K562 (cell line): ENCODE measurements around the gene COL4A2. TPM values are rescaled to one million over a fixed set of nuclear protein-coding genes. Genes with fewer than 3 reads are reported as not detected.

Experiments
- BRF1 ChIP-seq: IDR thresholded peaks from 3 replicates; pipeline ENCODE4 v1.6.1; 2011; ENCODE audit warnings: borderline replicate concordance, mild to moderate bottlenecking; ENCODE audit not compliant: insufficient read length; ENCODE audit errors: extremely low read depth
- CBFA2T2 ChIP-seq: fragments of 450-650 bp; conservative IDR thresholded peaks from 2 replicates; pipeline ENCODE4 v1.6.1; 2017; ENCODE audit warnings: mild to moderate bottlenecking
- CREB1 ChIP-seq, 2 experiments: sonication (generic) in 1 of 2; formaldehyde crosslinking in 1 of 2; IDR thresholded peaks; 2 replicates each; pipeline versions ENCODE4 v1.6.1 to v1.8.0; 2012 to 2022; ENCODE audit warnings: inconsistent platforms in 1 of 2, mild to moderate bottlenecking in 1 of 2, missing genetic modification reagents in 1 of 2, moderate library complexity in 1 of 2
- JUND ChIP-seq, 2 experiments: IDR thresholded peaks; 2 replicates in 1 of 2; 3 replicates in 1 of 2; pipeline ENCODE4 v1.6.1; 2011; ENCODE audit warnings: borderline replicate concordance in 2 of 2, low read depth in 2 of 2, low read length in 2 of 2, improper control_type of control experiment in 1 of 2, missing biosample characterization in 1 of 2, missing genetic modification characterization in 1 of 2, missing genetic modification reagents in 1 of 2
- NCOA4 ChIP-seq: fragments of 450-650 bp; IDR thresholded peaks from 2 replicates; pipeline ENCODE4 v1.6.1; 2018; ENCODE audit warnings: mild to moderate bottlenecking; ENCODE audit not compliant: partially characterized antibody
- NFIC ChIP-seq: fragments of 450-650 bp; IDR thresholded peaks from 2 replicates; pipeline ENCODE4 v1.6.1; 2017; ENCODE audit warnings: mild to moderate bottlenecking, inconsistent platforms
- PML ChIP-seq: IDR thresholded peaks from 2 replicates; pipeline ENCODE4 v1.6.1; 2012; ENCODE audit warnings: low read length, inconsistent platforms
- SNAPC5 ChIP-seq: fragments of 250-450 bp; sonication (Bioruptor Pico); IDR thresholded peaks from 2 replicates; pipeline ENCODE4 v1.8.0; 2021; ENCODE audit warnings: moderate library complexity, mild to moderate bottlenecking, inconsistent platforms
- TAF15 ChIP-seq: fragments of 200-400 bp; formaldehyde crosslinking; IDR thresholded peaks from 2 replicates; pipeline ENCODE4 v1.6.1; 2017; ENCODE audit warnings: mild to moderate bottlenecking, low read depth, low read length, moderate library complexity
- THRAP3 ChIP-seq: fragments of 450-650 bp; IDR thresholded peaks from 2 replicates; pipeline ENCODE4 v1.6.1; 2016; ENCODE audit warnings: mild to moderate bottlenecking, inconsistent platforms, borderline replicate concordance
- ZBTB34 ChIP-seq: fragments of 250-450 bp; sonication (Bioruptor Pico); IDR thresholded peaks from 2 replicates; pipeline ENCODE4 v1.8.0; 2021; ENCODE audit warnings: mild to moderate bottlenecking, moderate library complexity
- ZFPM2 ChIP-seq: fragments of 250-450 bp; sonication (Bioruptor Pico); IDR thresholded peaks from 2 replicates; pipeline ENCODE4 v1.5.1; 2022; ENCODE audit warnings: mild to moderate bottlenecking
- ZNF436 ChIP-seq: fragments of 250-450, 450-650 bp; sonication (Bioruptor Pico); formaldehyde crosslinking; IDR thresholded peaks from 2 replicates; pipeline ENCODE4 v1.7.0; 2020; ENCODE audit warnings: mild to moderate bottlenecking
- polyA plus RNA-seq, 8 experiments: library from polyadenylated mRNA; depleted of rRNA in 4 of 8; stranded (reverse) in 5 of 8; unstranded in 3 of 8; fragments of >200 nt; fragmentation: Nextera tagmentation in 2 of 8; fragmentation: Illumina TruSeq in 1 of 8; extraction: Ambion mirVana in 2 of 8; extraction: Trizol in 1 of 8; gene quantifications; 2 replicates each; pipeline versions ENCODE4 v1.2.1 to v1.2.3, GENCODE V29; 2011 to 2014; ENCODE audit warnings: inconsistent platforms in 1 of 8, missing spikeins in 1 of 8
- total RNA-seq, 7 experiments: library from RNA; depleted of rRNA in 6 of 7; stranded (reverse); fragments of >200 nt in 6 of 7; fragmentation: Illumina TruSeq in 2 of 7; extraction: Trizol in 2 of 7; gene quantifications; 2 replicates each; pipeline versions ENCODE4 v1.2.1 to v1.2.3, GENCODE V29; 2011 to 2021; ENCODE audit warnings: low replicate concordance in 1 of 7
- TF ChIP-seq, protein P1 (sequence below): sonication (generic); formaldehyde crosslinking; IDR thresholded peaks from 2 replicates; pipeline ENCODE4 v1.8.0; 2023; ENCODE audit warnings: missing genetic modification reagents, mild to moderate bottlenecking, borderline replicate concordance
- TF ChIP-seq, protein P2 (sequence below), 2 experiments: IDR thresholded peaks in 1 of 2; conservative IDR thresholded peaks in 1 of 2; 2 replicates each; pipeline ENCODE4 v1.6.1; 2016; ENCODE audit warnings: low read depth in 2 of 2, mild to moderate bottlenecking in 1 of 2, missing compliant biosample characterization in 1 of 2, missing genetic modification characterization in 1 of 2, moderate library complexity in 1 of 2

Gene COL4A2
- total and polyA plus RNA-seq, 9 of the 15 experiments (the other 6 are each of a cell fraction or from before 2014, with no cell fraction given), result 0.13 to 15.2 (median 8.1) TPM

DNA sequence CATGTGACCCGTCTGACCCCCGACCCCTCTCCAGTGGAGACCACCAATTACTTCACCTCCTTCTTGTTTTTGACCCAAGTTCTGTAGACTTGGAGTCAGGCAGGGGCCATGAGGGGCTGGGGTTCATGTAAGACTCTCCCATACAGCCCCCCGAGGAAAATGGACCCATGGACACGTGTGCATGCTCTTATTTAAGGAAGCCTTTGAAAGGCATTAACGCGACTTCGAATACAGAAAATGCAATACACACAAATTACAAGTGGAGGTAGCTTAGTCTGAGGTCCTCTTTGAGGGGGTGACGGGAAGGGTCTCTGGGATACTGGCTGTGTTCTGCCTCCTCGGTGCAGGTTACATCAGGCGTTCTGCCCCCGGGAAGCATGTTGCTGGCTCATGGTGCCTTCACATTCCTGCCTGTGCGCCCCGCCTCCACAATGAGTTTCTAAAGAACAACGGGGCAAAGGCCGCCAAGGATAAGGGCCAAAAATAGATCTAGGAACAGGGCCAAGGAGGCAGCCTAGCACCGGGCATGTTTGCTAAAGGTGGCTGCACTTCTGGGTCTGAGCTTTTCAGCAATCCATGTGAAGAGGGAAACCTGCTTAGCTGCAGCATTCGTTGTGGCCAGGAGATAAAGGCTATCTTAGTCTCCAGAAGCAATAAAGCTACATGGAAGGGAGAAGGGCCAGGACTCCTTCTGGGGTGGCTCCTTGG lies 199.9 kb downstream of the COL4A2 start (continued):
- no peak for TF ChIP-seq SNAPC5 (CRISPR knock-in tag)
- TF ChIP-seq NCOA4, result no peak
- TF ChIP-seq TAF15, result no peak
- no peak for TF ChIP-seq ZBTB34 (CRISPR knock-in tag)
- TF ChIP-seq CREB1 (IDR thresholded peaks at IDR 0.05), result no peak; the same call in 1 of the 2 replicates
- no peak for TF ChIP-seq CREB1 (CRISPR knock-in tag; IDR thresholded peaks at IDR 0.05)
- TF ChIP-seq JUND (IDR thresholded peaks at IDR 0.05; ENCODE audit: borderline replicate concordance, low read depth, low read length), result 0 out of 2 replicates have a peak, but pooled peaks have one; percentile 36
- 0 out of 3 replicates have a peak, but pooled peaks have one; percentile 45 for TF ChIP-seq JUND (tag; IDR thresholded peaks at IDR 0.05; ENCODE audit: borderline replicate concordance, low read depth, low read length)
- TF ChIP-seq PML, result peak; percentile 90
- peak; percentile 93 for TF ChIP-seq NFIC
- no peak for TF ChIP-seq ZFPM2 (CRISPR knock-in tag)
- TF ChIP-seq, protein P1, sequence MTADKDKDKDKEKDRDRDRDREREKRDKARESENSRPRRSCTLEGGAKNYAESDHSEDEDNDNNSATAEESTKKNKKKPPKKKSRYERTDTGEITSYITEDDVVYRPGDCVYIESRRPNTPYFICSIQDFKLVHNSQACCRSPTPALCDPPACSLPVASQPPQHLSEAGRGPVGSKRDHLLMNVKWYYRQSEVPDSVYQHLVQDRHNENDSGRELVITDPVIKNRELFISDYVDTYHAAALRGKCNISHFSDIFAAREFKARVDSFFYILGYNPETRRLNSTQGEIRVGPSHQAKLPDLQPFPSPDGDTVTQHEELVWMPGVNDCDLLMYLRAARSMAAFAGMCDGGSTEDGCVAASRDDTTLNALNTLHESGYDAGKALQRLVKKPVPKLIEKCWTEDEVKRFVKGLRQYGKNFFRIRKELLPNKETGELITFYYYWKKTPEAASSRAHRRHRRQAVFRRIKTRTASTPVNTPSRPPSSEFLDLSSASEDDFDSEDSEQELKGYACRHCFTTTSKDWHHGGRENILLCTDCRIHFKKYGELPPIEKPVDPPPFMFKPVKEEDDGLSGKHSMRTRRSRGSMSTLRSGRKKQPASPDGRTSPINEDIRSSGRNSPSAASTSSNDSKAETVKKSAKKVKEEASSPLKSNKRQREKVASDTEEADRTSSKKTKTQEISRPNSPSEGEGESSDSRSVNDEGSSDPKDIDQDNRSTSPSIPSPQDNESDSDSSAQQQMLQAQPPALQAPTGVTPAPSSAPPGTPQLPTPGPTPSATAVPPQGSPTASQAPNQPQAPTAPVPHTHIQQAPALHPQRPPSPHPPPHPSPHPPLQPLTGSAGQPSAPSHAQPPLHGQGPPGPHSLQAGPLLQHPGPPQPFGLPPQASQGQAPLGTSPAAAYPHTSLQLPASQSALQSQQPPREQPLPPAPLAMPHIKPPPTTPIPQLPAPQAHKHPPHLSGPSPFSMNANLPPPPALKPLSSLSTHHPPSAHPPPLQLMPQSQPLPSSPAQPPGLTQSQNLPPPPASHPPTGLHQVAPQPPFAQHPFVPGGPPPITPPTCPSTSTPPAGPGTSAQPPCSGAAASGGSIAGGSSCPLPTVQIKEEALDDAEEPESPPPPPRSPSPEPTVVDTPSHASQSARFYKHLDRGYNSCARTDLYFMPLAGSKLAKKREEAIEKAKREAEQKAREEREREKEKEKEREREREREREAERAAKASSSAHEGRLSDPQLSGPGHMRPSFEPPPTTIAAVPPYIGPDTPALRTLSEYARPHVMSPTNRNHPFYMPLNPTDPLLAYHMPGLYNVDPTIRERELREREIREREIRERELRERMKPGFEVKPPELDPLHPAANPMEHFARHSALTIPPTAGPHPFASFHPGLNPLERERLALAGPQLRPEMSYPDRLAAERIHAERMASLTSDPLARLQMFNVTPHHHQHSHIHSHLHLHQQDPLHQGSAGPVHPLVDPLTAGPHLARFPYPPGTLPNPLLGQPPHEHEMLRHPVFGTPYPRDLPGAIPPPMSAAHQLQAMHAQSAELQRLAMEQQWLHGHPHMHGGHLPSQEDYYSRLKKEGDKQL (CRISPR knock-in tag), result no peak
- peak; percentile 93 for TF ChIP-seq CBFA2T2
- TF ChIP-seq THRAP3, result no peak
- no peak for TF ChIP-seq BRF1
- TF ChIP-seq, protein P2, sequence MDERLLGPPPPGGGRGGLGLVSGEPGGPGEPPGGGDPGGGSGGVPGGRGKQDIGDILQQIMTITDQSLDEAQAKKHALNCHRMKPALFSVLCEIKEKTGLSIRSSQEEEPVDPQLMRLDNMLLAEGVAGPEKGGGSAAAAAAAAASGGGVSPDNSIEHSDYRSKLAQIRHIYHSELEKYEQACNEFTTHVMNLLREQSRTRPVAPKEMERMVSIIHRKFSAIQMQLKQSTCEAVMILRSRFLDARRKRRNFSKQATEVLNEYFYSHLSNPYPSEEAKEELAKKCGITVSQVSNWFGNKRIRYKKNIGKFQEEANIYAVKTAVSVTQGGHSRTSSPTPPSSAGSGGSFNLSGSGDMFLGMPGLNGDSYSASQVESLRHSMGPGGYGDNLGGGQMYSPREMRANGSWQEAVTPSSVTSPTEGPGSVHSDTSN (CRISPR knock-in tag; IDR thresholded peaks at IDR 0.05; ENCODE audit: low read depth), result no peak
- TF ChIP-seq, protein P2 (tag; conservative IDR thresholded peaks at IDR 0.05; ENCODE audit: low read depth), result no peak
- TF ChIP-seq ZNF436, result no peak
